K562 (cell line): ENCODE measurements around the gene VGLL3. TPM values are rescaled to one million over a fixed set of nuclear protein-coding genes. Genes with fewer than 3 reads are reported as not detected.

Experiments
- FOXA3 ChIP-seq, 2 experiments: fragments of 450-650 bp in 1 of 2; sonication (generic) in 1 of 2; formaldehyde crosslinking; IDR thresholded peaks in 1 of 2; conservative IDR thresholded peaks in 1 of 2; 2 replicates each; pipeline versions ENCODE4 v1.4.0 to v1.8.0; 2020 to 2022; ENCODE audit warnings: mild to moderate bottlenecking in 2 of 2, missing genetic modification reagents in 1 of 2
- JUN ChIP-seq, 2 experiments: sonication (generic) in 1 of 2; formaldehyde crosslinking in 1 of 2; IDR thresholded peaks; 2 replicates each; pipeline versions ENCODE4 v1.6.1 to v1.8.0; 2012 to 2022; ENCODE audit warnings: borderline replicate concordance in 2 of 2, mild to moderate bottlenecking in 2 of 2, improper control_type of control experiment in 1 of 2, low read depth in 1 of 2, low read length in 1 of 2, missing genetic modification reagents in 1 of 2
- KHSRP ChIP-seq: fragments of 450-650 bp; IDR thresholded peaks from 2 replicates; pipeline ENCODE4 v1.6.1; 2017
- NCOA2 ChIP-seq, 2 experiments: fragments of 450-650 bp; IDR thresholded peaks; 2 replicates each; pipeline ENCODE4 v1.6.1; 2018; ENCODE audit warnings: mild to moderate bottlenecking in 2 of 2, moderate library complexity in 1 of 2; ENCODE audit not compliant: partially characterized antibody in 2 of 2
- NCOA4 ChIP-seq: fragments of 450-650 bp; IDR thresholded peaks from 2 replicates; pipeline ENCODE4 v1.6.1; 2018; ENCODE audit warnings: mild to moderate bottlenecking; ENCODE audit not compliant: partially characterized antibody
- NR4A1 ChIP-seq, 2 experiments: fragments of 250-450 bp in 1 of 2; fragments of 450-650 bp in 1 of 2; sonication (Bioruptor Pico) in 1 of 2; IDR thresholded peaks; 2 replicates each; pipeline versions ENCODE4 v1.4.0 to v1.6.1; 2016 to 2020; ENCODE audit warnings: mild to moderate bottlenecking in 2 of 2, missing compliant biosample characterization in 1 of 2, missing genetic modification characterization in 1 of 2, moderate library complexity in 1 of 2
- RBM25 ChIP-seq: fragments of 200-400 bp; formaldehyde crosslinking; IDR thresholded peaks from 2 replicates; pipeline ENCODE4 v1.6.1; 2018; ENCODE audit warnings: low read length, low read depth, moderate library complexity; ENCODE audit not compliant: severe bottlenecking
- ZBTB17 ChIP-seq: fragments of 450-650 bp; formaldehyde crosslinking; IDR thresholded peaks from 2 replicates; pipeline ENCODE4 v1.4.0; 2020; ENCODE audit warnings: mild to moderate bottlenecking
- ZNF12 ChIP-seq: sonication (generic); formaldehyde crosslinking; IDR thresholded peaks from 2 replicates; pipeline ENCODE4 v1.4.0; 2020; ENCODE audit warnings: mild to moderate bottlenecking, missing genetic modification reagents
- ZNF324 ChIP-seq: fragments of 250-450 bp; sonication (Bioruptor Pico); IDR thresholded peaks from 2 replicates; pipeline ENCODE4 v1.4.0; 2020; ENCODE audit warnings: mild to moderate bottlenecking
- ZNF77 ChIP-seq: fragments of 250-450 bp; sonication (Bioruptor Pico); IDR thresholded peaks from 2 replicates; pipeline ENCODE4 v1.5.0; 2020
- polyA plus RNA-seq, 8 experiments: library from polyadenylated mRNA; depleted of rRNA in 4 of 8; stranded (reverse) in 5 of 8; unstranded in 3 of 8; fragments of >200 nt; fragmentation: Nextera tagmentation in 2 of 8; fragmentation: Illumina TruSeq in 1 of 8; extraction: Ambion mirVana in 2 of 8; extraction: Trizol in 1 of 8; gene quantifications; 2 replicates each; pipeline versions ENCODE4 v1.2.1 to v1.2.3, GENCODE V29; 2011 to 2014; ENCODE audit warnings: inconsistent platforms in 1 of 8, missing spikeins in 1 of 8
- total RNA-seq, 7 experiments: library from RNA; depleted of rRNA in 6 of 7; stranded (reverse); fragments of >200 nt in 6 of 7; fragmentation: Illumina TruSeq in 2 of 7; extraction: Trizol in 2 of 7; gene quantifications; 2 replicates each; pipeline versions ENCODE4 v1.2.1 to v1.2.3, GENCODE V29; 2011 to 2021; ENCODE audit warnings: low replicate concordance in 1 of 7
- TF ChIP-seq, protein P1 (sequence below): fragments of 200-600 bp; sonication (generic); IDR thresholded peaks from one replicate; pipeline ENCODE4 v1.6.1; 2012; ENCODE audit warnings: mild to moderate bottlenecking, low read depth, low read length, inconsistent platforms
- TF ChIP-seq, protein P2 (sequence below): fragments of 450-650 bp; formaldehyde crosslinking; IDR thresholded peaks from 2 replicates; pipeline ENCODE4 v1.4.0; 2022; ENCODE audit warnings: mild to moderate bottlenecking, moderate library complexity
- TF ChIP-seq, protein P3 (sequence below), 2 experiments: fragments of 450-650 bp; conservative IDR thresholded peaks; 2 replicates each; pipeline ENCODE4 v1.6.1; 2017; ENCODE audit warnings: mild to moderate bottlenecking in 2 of 2, moderate library complexity in 2 of 2

The VGLL3 gene
- total and polyA plus RNA-seq, 9 of the 15 experiments (the other 6 are each of a cell fraction or from before 2014, with no cell fraction given), result under 0.01 to 0.09 (median 0.04) TPM; not detected in 6

DNA sequence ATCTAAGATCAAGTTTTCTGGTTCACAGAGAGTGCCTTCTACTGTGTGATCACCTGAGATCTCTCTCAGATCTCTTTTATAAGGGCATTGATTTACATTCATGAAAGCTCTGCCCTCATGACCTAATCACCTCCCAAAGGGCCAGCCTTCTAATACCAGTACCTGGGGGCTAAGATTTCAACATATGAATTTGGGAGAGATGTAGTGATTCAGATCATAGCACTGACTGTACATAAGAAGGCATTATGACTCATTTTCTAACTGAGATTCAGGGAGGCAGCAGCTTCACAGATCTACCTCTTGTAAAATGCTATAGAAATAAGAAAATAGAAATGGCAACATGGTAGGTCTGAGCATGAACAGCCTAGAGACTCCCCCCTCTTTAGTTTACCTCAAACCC, 39.6 kb downstream of the VGLL3 start (continued):
- TF ChIP-seq NCOA2 (IDR thresholded peaks at IDR 0.05; ENCODE audit: partially characterized antibody in 2 of 2) (no peak), FOXA3 (CRISPR knock-in tag; conservative IDR thresholded peaks at IDR 0.05 in 1 of 2, IDR thresholded peaks at IDR 0.05 in 1 of 2) (no peak), ZBTB17 (CRISPR knock-in tag) (no peak), NR4A1 (CRISPR knock-in tag; IDR thresholded peaks at IDR 0.05) (no peak), NR4A1 (tag; IDR thresholded peaks at IDR 0.05) (no peak), KHSRP (no peak), ZNF12 (CRISPR knock-in tag) (no peak), NCOA4 (no peak), JUN (IDR thresholded peaks at IDR 0.05; ENCODE audit: borderline replicate concordance, low read depth, low read length) (no peak), JUN (CRISPR knock-in tag; IDR thresholded peaks at IDR 0.05; ENCODE audit: borderline replicate concordance) (no peak), ZNF77 (no peak), ZNF324 (CRISPR knock-in tag) (no peak), RBM25 (no peak)
- TF ChIP-seq, protein P1, sequence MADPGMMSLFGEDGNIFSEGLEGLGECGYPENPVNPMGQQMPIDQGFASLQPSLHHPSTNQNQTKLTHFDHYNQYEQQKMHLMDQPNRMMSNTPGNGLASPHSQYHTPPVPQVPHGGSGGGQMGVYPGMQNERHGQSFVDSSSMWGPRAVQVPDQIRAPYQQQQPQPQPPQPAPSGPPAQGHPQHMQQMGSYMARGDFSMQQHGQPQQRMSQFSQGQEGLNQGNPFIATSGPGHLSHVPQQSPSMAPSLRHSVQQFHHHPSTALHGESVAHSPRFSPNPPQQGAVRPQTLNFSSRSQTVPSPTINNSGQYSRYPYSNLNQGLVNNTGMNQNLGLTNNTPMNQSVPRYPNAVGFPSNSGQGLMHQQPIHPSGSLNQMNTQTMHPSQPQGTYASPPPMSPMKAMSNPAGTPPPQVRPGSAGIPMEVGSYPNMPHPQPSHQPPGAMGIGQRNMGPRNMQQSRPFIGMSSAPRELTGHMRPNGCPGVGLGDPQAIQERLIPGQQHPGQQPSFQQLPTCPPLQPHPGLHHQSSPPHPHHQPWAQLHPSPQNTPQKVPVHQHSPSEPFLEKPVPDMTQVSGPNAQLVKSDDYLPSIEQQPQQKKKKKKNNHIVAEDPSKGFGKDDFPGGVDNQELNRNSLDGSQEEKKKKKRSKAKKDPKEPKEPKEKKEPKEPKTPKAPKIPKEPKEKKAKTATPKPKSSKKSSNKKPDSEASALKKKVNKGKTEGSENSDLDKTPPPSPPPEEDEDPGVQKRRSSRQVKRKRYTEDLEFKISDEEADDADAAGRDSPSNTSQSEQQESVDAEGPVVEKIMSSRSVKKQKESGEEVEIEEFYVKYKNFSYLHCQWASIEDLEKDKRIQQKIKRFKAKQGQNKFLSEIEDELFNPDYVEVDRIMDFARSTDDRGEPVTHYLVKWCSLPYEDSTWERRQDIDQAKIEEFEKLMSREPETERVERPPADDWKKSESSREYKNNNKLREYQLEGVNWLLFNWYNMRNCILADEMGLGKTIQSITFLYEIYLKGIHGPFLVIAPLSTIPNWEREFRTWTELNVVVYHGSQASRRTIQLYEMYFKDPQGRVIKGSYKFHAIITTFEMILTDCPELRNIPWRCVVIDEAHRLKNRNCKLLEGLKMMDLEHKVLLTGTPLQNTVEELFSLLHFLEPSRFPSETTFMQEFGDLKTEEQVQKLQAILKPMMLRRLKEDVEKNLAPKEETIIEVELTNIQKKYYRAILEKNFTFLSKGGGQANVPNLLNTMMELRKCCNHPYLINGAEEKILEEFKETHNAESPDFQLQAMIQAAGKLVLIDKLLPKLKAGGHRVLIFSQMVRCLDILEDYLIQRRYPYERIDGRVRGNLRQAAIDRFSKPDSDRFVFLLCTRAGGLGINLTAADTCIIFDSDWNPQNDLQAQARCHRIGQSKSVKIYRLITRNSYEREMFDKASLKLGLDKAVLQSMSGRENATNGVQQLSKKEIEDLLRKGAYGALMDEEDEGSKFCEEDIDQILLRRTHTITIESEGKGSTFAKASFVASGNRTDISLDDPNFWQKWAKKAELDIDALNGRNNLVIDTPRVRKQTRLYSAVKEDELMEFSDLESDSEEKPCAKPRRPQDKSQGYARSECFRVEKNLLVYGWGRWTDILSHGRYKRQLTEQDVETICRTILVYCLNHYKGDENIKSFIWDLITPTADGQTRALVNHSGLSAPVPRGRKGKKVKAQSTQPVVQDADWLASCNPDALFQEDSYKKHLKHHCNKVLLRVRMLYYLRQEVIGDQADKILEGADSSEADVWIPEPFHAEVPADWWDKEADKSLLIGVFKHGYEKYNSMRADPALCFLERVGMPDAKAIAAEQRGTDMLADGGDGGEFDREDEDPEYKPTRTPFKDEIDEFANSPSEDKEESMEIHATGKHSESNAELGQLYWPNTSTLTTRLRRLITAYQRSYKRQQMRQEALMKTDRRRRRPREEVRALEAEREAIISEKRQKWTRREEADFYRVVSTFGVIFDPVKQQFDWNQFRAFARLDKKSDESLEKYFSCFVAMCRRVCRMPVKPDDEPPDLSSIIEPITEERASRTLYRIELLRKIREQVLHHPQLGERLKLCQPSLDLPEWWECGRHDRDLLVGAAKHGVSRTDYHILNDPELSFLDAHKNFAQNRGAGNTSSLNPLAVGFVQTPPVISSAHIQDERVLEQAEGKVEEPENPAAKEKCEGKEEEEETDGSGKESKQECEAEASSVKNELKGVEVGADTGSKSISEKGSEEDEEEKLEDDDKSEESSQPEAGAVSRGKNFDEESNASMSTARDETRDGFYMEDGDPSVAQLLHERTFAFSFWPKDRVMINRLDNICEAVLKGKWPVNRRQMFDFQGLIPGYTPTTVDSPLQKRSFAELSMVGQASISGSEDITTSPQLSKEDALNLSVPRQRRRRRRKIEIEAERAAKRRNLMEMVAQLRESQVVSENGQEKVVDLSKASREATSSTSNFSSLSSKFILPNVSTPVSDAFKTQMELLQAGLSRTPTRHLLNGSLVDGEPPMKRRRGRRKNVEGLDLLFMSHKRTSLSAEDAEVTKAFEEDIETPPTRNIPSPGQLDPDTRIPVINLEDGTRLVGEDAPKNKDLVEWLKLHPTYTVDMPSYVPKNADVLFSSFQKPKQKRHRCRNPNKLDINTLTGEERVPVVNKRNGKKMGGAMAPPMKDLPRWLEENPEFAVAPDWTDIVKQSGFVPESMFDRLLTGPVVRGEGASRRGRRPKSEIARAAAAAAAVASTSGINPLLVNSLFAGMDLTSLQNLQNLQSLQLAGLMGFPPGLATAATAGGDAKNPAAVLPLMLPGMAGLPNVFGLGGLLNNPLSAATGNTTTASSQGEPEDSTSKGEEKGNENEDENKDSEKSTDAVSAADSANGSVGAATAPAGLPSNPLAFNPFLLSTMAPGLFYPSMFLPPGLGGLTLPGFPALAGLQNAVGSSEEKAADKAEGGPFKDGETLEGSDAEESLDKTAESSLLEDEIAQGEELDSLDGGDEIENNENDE, result no peak
- TF ChIP-seq, protein P2, sequence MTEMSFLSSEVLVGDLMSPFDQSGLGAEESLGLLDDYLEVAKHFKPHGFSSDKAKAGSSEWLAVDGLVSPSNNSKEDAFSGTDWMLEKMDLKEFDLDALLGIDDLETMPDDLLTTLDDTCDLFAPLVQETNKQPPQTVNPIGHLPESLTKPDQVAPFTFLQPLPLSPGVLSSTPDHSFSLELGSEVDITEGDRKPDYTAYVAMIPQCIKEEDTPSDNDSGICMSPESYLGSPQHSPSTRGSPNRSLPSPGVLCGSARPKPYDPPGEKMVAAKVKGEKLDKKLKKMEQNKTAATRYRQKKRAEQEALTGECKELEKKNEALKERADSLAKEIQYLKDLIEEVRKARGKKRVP, result no peak
- TF ChIP-seq, protein P3, sequence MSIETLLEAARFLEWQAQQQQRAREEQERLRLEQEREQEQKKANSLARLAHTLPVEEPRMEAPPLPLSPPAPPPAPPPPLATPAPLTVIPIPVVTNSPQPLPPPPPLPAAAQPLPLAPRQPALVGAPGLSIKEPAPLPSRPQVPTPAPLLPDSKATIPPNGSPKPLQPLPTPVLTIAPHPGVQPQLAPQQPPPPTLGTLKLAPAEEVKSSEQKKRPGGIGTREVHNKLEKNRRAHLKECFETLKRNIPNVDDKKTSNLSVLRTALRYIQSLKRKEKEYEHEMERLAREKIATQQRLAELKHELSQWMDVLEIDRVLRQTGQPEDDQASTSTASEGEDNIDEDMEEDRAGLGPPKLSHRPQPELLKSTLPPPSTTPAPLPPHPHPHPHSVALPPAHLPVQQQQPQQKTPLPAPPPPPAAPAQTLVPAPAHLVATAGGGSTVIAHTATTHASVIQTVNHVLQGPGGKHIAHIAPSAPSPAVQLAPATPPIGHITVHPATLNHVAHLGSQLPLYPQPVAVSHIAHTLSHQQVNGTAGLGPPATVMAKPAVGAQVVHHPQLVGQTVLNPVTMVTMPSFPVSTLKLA (conservative IDR thresholded peaks at IDR 0.05), result no peak
